Fibroblast of lung (primary cell): Measurements from ENCODE around the gene SORCS3. TPM values are rescaled to one million over a fixed set of nuclear protein-coding genes. Genes with fewer than 3 reads are reported as not detected.

ENCODE experiments used
- DNase-seq, 2 donors: peaks; one replicate each; pipeline versions ENCODE4 v3.0.0 to v3.0.0-alpha.2; 2010; ENCODE audit warnings: low read depth in 2 of 2
- H2AFZ ChIP-seq: 2 replicates; pipeline ENCODE4 v1.5.1; 2012; ENCODE audit warnings: low read length, control low read depth, inconsistent platforms
- H3K27ac ChIP-seq: 2 replicates; pipeline ENCODE4 v1.5.1; 2011; ENCODE audit warnings: low read length, control low read depth; ENCODE audit not compliant: insufficient read depth
- H3K27me3 ChIP-seq: 2 replicates; pipeline ENCODE4 v1.5.1; 2011; ENCODE audit warnings: mild to moderate bottlenecking, low read length; ENCODE audit not compliant: control insufficient read depth, insufficient read depth
- H3K36me3 ChIP-seq: 2 replicates; pipeline ENCODE4 v1.5.1; 2011; ENCODE audit warnings: low read length; ENCODE audit not compliant: control insufficient read depth, insufficient read depth
- H3K4me1 ChIP-seq: 2 replicates; pipeline ENCODE4 v1.5.1; 2011; ENCODE audit warnings: low read length; ENCODE audit not compliant: control insufficient read depth, insufficient read depth; ENCODE audit errors: extremely low read depth
- H3K4me2 ChIP-seq: 2 replicates; pipeline ENCODE4 v1.5.1; 2011; ENCODE audit warnings: low read length, control low read depth; ENCODE audit not compliant: insufficient read depth; ENCODE audit errors: extremely low read depth
- H3K4me3 ChIP-seq, 4 experiments: fragments of 200-600 bp in 1 of 4; sonication (generic) in 1 of 4; replicated peaks in 1 of 4; 2 replicates each; pipeline ENCODE4 v1.5.1; 2011 to 2016; ENCODE audit warnings: low read length in 4 of 4, low read depth in 3 of 4, mild to moderate bottlenecking in 3 of 4, control low read depth in 2 of 4, inconsistent platforms in 1 of 4, mixed read lengths in 1 of 4; ENCODE audit not compliant: insufficient read depth in 1 of 4; ENCODE audit errors: control extremely low read depth in 1 of 4
- H3K79me2 ChIP-seq: 2 replicates; pipeline ENCODE4 v1.5.1; 2012; ENCODE audit warnings: mild to moderate bottlenecking, low read length, inconsistent platforms; ENCODE audit not compliant: control insufficient read depth, insufficient read depth
- H3K9ac ChIP-seq: 2 replicates; pipeline ENCODE4 v1.5.1; 2011; ENCODE audit warnings: mild to moderate bottlenecking, low read length, control low read depth; ENCODE audit not compliant: insufficient read depth
- H3K9me3 ChIP-seq: 2 replicates; pipeline ENCODE4 v1.5.1; 2012; ENCODE audit warnings: low read depth, low read length; ENCODE audit not compliant: control insufficient read depth, insufficient read depth
- H4K20me1 ChIP-seq: 2 replicates; pipeline ENCODE4 v1.5.1; 2011; ENCODE audit warnings: low read length; ENCODE audit not compliant: control insufficient read depth, insufficient read depth; ENCODE audit errors: extremely low read depth
- EZH2 ChIP-seq: IDR thresholded peaks from 2 replicates; pipeline ENCODE4 v1.5.1; 2012; ENCODE audit warnings: low read length, control low read depth, mild to moderate bottlenecking; ENCODE audit errors: missing control alignments
- polyA plus RNA-seq, 2 donors: library from polyadenylated mRNA; depleted of rRNA in 1 of 2; stranded (reverse) in 1 of 2; unstranded in 1 of 2; fragments of >200 nt; gene quantifications; 2 replicates each; pipeline ENCODE4 v1.2.1, GENCODE V29; 2011 to 2012; ENCODE audit warnings: missing spikeins in 1 of 2
- total RNA-seq: library from RNA; depleted of rRNA; stranded (reverse); fragments of >200 nt; gene quantifications from 2 replicates; pipeline ENCODE4 v1.2.1, GENCODE V29; 2014
- TF ChIP-seq, protein P1 (sequence below), 2 donors: IDR thresholded peaks in 1 of 2; conservative IDR thresholded peaks in 1 of 2; 1 replicate in 1 of 2; 2 replicates in 1 of 2; pipeline ENCODE4 v1.5.1; 2011 to 2012; ENCODE audit warnings: low read length in 2 of 2, control low read depth in 1 of 2, inconsistent platforms in 1 of 2, low read depth in 1 of 2, mild to moderate bottlenecking in 1 of 2

Gene SORCS3
- total and polyA plus RNA-seq, 2 donors (not counting 1 experiment from before 2014, with no cell fraction given): not detected

DNA sequence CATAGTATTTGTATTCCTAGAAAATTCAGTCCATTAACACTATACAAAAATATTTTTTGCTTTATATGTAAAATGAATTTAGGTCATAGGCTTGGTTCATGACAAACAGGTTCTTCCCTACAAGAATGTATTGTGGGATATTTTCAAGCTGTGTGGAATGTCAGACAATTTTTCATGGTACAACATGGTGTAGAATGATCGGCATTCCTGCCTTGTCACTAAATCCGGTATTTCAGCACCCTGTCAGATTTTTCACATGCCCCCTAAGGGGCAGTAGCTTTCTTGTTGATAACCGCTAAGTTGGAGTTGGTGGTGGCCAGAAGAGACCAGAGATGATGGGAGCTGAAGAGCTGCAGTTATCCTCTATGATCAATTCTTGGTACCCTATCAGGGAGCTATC, 154.3 kb downstream of the SORCS3 start:
- no peaks in the 10 kb centered on the region for H3K4me1 ChIP-seq
- no peaks in the 10 kb centered on the region for H4K20me1 ChIP-seq
- H3K36me3 ChIP-seq: no peaks in the 10 kb centered on the region
- no peak overlapping the region for H3K4me3 ChIP-seq
- H3K27ac ChIP-seq: no peak overlapping the region
- TF ChIP-seq, protein P1, sequence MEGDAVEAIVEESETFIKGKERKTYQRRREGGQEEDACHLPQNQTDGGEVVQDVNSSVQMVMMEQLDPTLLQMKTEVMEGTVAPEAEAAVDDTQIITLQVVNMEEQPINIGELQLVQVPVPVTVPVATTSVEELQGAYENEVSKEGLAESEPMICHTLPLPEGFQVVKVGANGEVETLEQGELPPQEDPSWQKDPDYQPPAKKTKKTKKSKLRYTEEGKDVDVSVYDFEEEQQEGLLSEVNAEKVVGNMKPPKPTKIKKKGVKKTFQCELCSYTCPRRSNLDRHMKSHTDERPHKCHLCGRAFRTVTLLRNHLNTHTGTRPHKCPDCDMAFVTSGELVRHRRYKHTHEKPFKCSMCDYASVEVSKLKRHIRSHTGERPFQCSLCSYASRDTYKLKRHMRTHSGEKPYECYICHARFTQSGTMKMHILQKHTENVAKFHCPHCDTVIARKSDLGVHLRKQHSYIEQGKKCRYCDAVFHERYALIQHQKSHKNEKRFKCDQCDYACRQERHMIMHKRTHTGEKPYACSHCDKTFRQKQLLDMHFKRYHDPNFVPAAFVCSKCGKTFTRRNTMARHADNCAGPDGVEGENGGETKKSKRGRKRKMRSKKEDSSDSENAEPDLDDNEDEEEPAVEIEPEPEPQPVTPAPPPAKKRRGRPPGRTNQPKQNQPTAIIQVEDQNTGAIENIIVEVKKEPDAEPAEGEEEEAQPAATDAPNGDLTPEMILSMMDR (conservative IDR thresholded peaks at IDR 0.05 in 1 of 2, IDR thresholded peaks at IDR 0.05 in 1 of 2; ENCODE audit: low read depth in 1 of 2, low read length in 2 of 2): no peak
- no peak for TF ChIP-seq EZH2
- no peaks in the 10 kb centered on the region for H3K79me2 ChIP-seq
- H3K27me3 ChIP-seq: no peaks in the 10 kb centered on the region
- H2AFZ ChIP-seq: no peak overlapping the region
- no peak for DNase-seq
- no peak overlapping the region for H3K4me2 ChIP-seq
- H3K9me3 ChIP-seq: no peaks in the 10 kb centered on the region
- H3K9ac ChIP-seq: no peak overlapping the region

DNA sequence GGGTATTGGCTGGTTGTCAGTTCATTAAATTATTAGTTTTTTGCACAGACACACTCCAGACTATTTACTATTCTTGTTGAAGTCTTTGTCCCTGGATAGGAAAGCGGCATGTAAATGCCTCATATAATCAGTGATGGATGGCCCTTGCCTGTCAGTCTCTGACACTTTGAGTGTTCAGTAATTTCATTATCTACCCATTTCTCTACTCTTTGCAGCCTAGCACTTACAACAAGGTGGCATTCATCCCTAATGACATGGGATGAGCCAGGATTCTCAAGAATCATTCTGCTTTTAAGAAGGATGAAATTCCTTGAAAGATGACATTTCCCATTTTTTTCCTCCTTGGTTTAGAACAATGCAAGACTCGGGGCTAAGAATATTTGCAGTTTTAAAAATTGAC, 155.7 kb downstream of the SORCS3 start:
- DNase-seq: no peak
- H4K20me1 ChIP-seq: no peaks in the 10 kb centered on the region
- H3K9me3 ChIP-seq: no peaks in the 10 kb centered on the region
- H2AFZ ChIP-seq: no peak overlapping the region
- H3K27ac ChIP-seq: no peak overlapping the region
- no peak overlapping the region for H3K4me2 ChIP-seq
- TF ChIP-seq, protein P1 (conservative IDR thresholded peaks at IDR 0.05 in 1 of 2, IDR thresholded peaks at IDR 0.05 in 1 of 2; ENCODE audit: low read depth in 1 of 2, low read length in 2 of 2): no peak
- no peak for TF ChIP-seq EZH2
- H3K79me2 ChIP-seq: no peaks in the 10 kb centered on the region
- no peaks in the 10 kb centered on the region for H3K4me1 ChIP-seq
- H3K4me3 ChIP-seq: no peak overlapping the region
- no peaks in the 10 kb centered on the region for H3K27me3 ChIP-seq
- no peaks in the 10 kb centered on the region for H3K36me3 ChIP-seq
- no peak overlapping the region for H3K9ac ChIP-seq

DNA sequence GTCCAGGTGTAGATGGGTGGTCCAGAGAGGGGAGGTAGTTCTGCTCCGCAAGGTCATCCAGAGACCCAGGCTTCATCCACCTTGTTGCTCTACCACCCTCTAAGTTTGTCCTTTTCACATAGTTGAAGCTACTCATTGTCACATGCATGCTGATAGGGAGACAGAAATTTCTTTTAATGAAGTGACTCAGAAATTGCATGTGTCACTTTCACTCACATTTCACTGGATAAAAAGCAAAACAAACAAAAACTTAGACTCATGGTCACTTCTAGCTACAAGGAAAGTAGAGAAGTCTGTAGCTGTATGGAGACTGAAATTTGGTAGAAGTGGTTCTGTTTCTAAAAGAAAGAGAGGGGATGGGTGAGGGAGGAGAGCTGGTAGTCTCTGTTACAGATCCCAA, 161.9 kb downstream of the SORCS3 start:
- Histone ChIP-seq H3K79me2 (no peaks in the 10 kb centered on the region), H3K4me1 (no peaks in the 10 kb centered on the region), H3K9ac (no peak overlapping the region), H3K4me2 (no peak overlapping the region), H3K9me3 (no peaks in the 10 kb centered on the region), H3K27ac (no peak overlapping the region), H3K4me3 (no peak overlapping the region), H4K20me1 (no peaks in the 10 kb centered on the region), H2AFZ (no peak overlapping the region), H3K36me3 (no peaks in the 10 kb centered on the region), H3K27me3 (no peaks in the 10 kb centered on the region)
- DNase-seq: no peak
- TF ChIP-seq EZH2: no peak
- TF ChIP-seq, protein P1 (conservative IDR thresholded peaks at IDR 0.05 in 1 of 2, IDR thresholded peaks at IDR 0.05 in 1 of 2; ENCODE audit: low read depth in 1 of 2, low read length in 2 of 2): no peak
